GM12878 (cell line): Measurements from ENCODE around the gene KIAA1217. TPM values are rescaled to one million over a fixed set of nuclear protein-coding genes. Genes with fewer than 3 reads are reported as not detected.

Experiments used
- BCLAF1 ChIP-seq: fragments of 450-650 bp; IDR thresholded peaks from 2 replicates; pipeline ENCODE4 v1.6.1; 2017; ENCODE audit warnings: antibody characterized with exemption, mild to moderate bottlenecking, moderate library complexity
- BHLHE40 ChIP-seq, 2 experiments: fragments of 450-650 bp in 1 of 2; IDR thresholded peaks; 2 replicates each; pipeline ENCODE4 v1.6.1; 2011 to 2017; ENCODE audit warnings: low read depth in 2 of 2, borderline replicate concordance in 1 of 2, improper control_type of control experiment in 1 of 2, low read length in 1 of 2, mild to moderate bottlenecking in 1 of 2
- DPF2 ChIP-seq: fragments of 450-650 bp; IDR thresholded peaks from 2 replicates; pipeline ENCODE4 v1.6.1; 2017; ENCODE audit warnings: mild to moderate bottlenecking
- EZH2 ChIP-seq: IDR thresholded peaks from 2 replicates; pipeline ENCODE4 v1.6.1; 2012; ENCODE audit warnings: low read depth, mild to moderate bottlenecking, control low read depth, inconsistent platforms, low read length, borderline replicate concordance; ENCODE audit not compliant: control insufficient read depth
- KLF5 ChIP-seq: fragments of 450-650 bp; IDR thresholded peaks from 2 replicates; pipeline ENCODE4 v1.6.1; 2014; ENCODE audit warnings: mild to moderate bottlenecking; ENCODE audit not compliant: partially characterized antibody
- NFIC ChIP-seq: IDR thresholded peaks from 2 replicates; pipeline ENCODE4 v1.6.1; 2012; ENCODE audit warnings: low read depth, mild to moderate bottlenecking, inconsistent platforms, low read length, moderate library complexity
- NFYA ChIP-seq: IDR thresholded peaks from 2 replicates; pipeline ENCODE4 v1.6.1; 2011; ENCODE audit warnings: low read depth, mild to moderate bottlenecking, low read length, improper control_type of control experiment, borderline replicate concordance
- NKRF ChIP-seq: fragments of 450-650 bp; conservative IDR thresholded peaks from 2 replicates; pipeline ENCODE4 v1.6.1; 2017; ENCODE audit warnings: mild to moderate bottlenecking, moderate library complexity
- NR2C1 ChIP-seq: fragments of 450-650 bp; IDR thresholded peaks from 2 replicates; pipeline ENCODE4 v1.6.1; 2017; ENCODE audit warnings: antibody characterized with exemption, mild to moderate bottlenecking, moderate library complexity
- POLR2AphosphoS5 ChIP-seq: IDR thresholded peaks from 2 replicates; pipeline ENCODE4 v1.6.1; 2011; ENCODE audit warnings: mild to moderate bottlenecking, low read length, inconsistent platforms
- SIN3A ChIP-seq: IDR thresholded peaks from 2 replicates; pipeline ENCODE4 v1.6.1; 2012; ENCODE audit warnings: low read depth, low read length, improper control_type of control experiment
- SIX5 ChIP-seq: IDR thresholded peaks from 2 replicates; pipeline ENCODE4 v1.6.1; 2011; ENCODE audit warnings: mild to moderate bottlenecking, low read depth, low read length, moderate library complexity; ENCODE audit not compliant: severe bottlenecking
- SPI1 ChIP-seq: IDR thresholded peaks from 2 replicates; pipeline ENCODE4 v1.6.1; 2011; ENCODE audit warnings: low read depth, mild to moderate bottlenecking, low read length, moderate library complexity, borderline replicate concordance; ENCODE audit not compliant: insufficient read depth
- SREBF2 ChIP-seq: IDR thresholded peaks from 2 replicates; pipeline ENCODE4 v1.6.1; 2012; ENCODE audit warnings: mild to moderate bottlenecking, low read length
- TARDBP ChIP-seq: IDR thresholded peaks from 2 replicates; pipeline ENCODE4 v1.6.1; 2016; ENCODE audit warnings: borderline replicate concordance
- USF2 ChIP-seq: IDR thresholded peaks from 2 replicates; pipeline ENCODE4 v1.6.1; 2011; ENCODE audit warnings: low read depth, low read length, improper control_type of control experiment, borderline replicate concordance
- ZNF24 ChIP-seq: fragments of 450-650 bp; IDR thresholded peaks from 2 replicates; pipeline ENCODE4 v1.6.1; 2017; ENCODE audit warnings: antibody characterized with exemption, mild to moderate bottlenecking
- polyA plus RNA-seq, 11 experiments: library from polyadenylated mRNA; depleted of rRNA in 4 of 11; unstranded in 6 of 11; stranded (reverse) in 5 of 11; fragments of >200 nt; fragmentation: Nextera tagmentation in 4 of 11; fragmentation: Illumina TruSeq in 1 of 11; extraction: Ambion mirVana in 4 of 11; extraction: Trizol in 1 of 11; gene quantifications; 1 replicate in 1 of 11; 2 replicates in 10 of 11; pipeline versions ENCODE4 v1.2.1 to v1.2.3, GENCODE V29; 2011 to 2016; ENCODE audit warnings: inconsistent platforms in 2 of 11, missing spikeins in 2 of 11, low read depth in 1 of 11
- total RNA-seq, 4 experiments: library from RNA; depleted of rRNA in 3 of 4; stranded (reverse); fragments of >200 nt in 3 of 4; fragmentation: Illumina TruSeq in 1 of 4; extraction: Trizol in 1 of 4; gene quantifications; 2 replicates each; pipeline versions ENCODE4 v1.2.1 to v1.2.3, GENCODE V29; 2013 to 2021
- TF ChIP-seq, protein P1 (sequence below): IDR thresholded peaks from 2 replicates; pipeline ENCODE4 v1.6.1; 2011; ENCODE audit warnings: borderline replicate concordance, low read depth, mild to moderate bottlenecking, moderate library complexity, mixed read lengths, low read length; ENCODE audit not compliant: insufficient read depth; ENCODE audit errors: extremely low read length
- TF ChIP-seq, protein P2 (sequence below): fragments of 450-650 bp; IDR thresholded peaks from 2 replicates; pipeline ENCODE4 v1.6.1; 2017; ENCODE audit warnings: borderline replicate concordance
- TF ChIP-seq, protein P3 (sequence below): IDR thresholded peaks from 2 replicates; pipeline ENCODE4 v1.6.1; 2011; ENCODE audit warnings: mild to moderate bottlenecking, low read depth, low read length, moderate library complexity; ENCODE audit not compliant: insufficient replicate concordance

The KIAA1217 gene
- total and polyA plus RNA-seq, 10 of the 15 experiments (the other 5 are each of a cell fraction or from before 2014, with no cell fraction given), result 0.57 to 3.8 (median 2.1) TPM

GRCh38 chr10:24209432-24209771, 464 bp downstream of the KIAA1217 start (continued):
- TF ChIP-seq BCLAF1 (no peak), NKRF (no peak), NR2C1 (no peak), POLR2AphosphoS5 (no peak), EZH2 (no peak), KLF5 (no peak), TARDBP (no peak), ZNF24 (no peak), SREBF2 (no peak), SPI1 (no peak), USF2 (no peak), NFYA (no peak), BHLHE40 (IDR thresholded peaks at IDR 0.05; ENCODE audit: borderline replicate concordance in 1 of 2, low read depth in 2 of 2, low read length in 1 of 2) (0 out of 4 replicates have a peak, but pooled peaks have one; percentile 6 to 17), SIN3A (no peak), DPF2 (no peak), SIX5 (no peak), NFIC (no peak)
- TF ChIP-seq, protein P1, sequence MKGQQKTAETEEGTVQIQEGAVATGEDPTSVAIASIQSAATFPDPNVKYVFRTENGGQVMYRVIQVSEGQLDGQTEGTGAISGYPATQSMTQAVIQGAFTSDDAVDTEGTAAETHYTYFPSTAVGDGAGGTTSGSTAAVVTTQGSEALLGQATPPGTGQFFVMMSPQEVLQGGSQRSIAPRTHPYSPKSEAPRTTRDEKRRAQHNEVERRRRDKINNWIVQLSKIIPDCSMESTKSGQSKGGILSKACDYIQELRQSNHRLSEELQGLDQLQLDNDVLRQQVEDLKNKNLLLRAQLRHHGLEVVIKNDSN, result no peak
- TF ChIP-seq, protein P2, sequence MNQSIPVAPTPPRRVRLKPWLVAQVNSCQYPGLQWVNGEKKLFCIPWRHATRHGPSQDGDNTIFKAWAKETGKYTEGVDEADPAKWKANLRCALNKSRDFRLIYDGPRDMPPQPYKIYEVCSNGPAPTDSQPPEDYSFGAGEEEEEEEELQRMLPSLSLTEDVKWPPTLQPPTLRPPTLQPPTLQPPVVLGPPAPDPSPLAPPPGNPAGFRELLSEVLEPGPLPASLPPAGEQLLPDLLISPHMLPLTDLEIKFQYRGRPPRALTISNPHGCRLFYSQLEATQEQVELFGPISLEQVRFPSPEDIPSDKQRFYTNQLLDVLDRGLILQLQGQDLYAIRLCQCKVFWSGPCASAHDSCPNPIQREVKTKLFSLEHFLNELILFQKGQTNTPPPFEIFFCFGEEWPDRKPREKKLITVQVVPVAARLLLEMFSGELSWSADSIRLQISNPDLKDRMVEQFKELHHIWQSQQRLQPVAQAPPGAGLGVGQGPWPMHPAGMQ, result no peak
- TF ChIP-seq, protein P3, sequence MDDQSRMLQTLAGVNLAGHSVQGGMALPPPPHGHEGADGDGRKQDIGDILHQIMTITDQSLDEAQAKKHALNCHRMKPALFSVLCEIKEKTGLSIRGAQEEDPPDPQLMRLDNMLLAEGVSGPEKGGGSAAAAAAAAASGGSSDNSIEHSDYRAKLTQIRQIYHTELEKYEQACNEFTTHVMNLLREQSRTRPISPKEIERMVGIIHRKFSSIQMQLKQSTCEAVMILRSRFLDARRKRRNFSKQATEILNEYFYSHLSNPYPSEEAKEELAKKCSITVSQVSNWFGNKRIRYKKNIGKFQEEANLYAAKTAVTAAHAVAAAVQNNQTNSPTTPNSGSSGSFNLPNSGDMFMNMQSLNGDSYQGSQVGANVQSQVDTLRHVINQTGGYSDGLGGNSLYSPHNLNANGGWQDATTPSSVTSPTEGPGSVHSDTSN, result no peak
